ENCODE measurements around the gene CHRNA9.

Gene CHRNA9

DNA sequence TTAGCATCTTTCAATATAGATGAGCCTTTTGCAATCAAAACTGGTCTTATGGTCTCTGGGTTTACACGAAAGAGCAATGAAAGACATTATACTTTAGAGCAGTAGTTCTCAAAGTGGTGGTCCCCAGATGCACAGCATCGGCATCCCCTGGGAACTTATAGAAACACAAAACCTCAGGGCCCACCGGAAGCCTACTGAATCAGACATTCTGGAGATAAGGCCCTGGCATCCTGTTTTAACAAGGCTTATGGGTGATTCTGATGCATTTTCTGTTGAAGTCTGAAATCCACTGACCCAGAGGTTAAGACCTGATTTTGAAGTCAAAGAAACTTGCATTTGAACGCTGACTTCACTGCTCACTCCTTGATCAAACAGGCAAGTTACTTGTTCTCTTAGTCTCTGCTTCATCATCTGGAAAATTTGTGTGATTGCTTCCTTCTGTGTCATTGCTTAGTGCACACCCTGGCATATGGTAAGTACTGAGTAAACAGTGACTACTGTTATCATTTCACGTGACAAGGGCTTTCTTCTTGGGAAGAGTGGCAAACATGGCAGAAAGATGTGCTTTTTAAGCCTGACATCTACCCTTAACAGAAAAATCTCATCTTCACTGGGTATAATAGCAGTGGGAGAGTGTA, 14.5 kb downstream of the CHRNA9 start:
- no peak for DNase-seq (ENCODE audit: low spot score in 2 of 2)
- no peak overlapping the region for H3K27ac Mint-ChIP-seq

DNA sequence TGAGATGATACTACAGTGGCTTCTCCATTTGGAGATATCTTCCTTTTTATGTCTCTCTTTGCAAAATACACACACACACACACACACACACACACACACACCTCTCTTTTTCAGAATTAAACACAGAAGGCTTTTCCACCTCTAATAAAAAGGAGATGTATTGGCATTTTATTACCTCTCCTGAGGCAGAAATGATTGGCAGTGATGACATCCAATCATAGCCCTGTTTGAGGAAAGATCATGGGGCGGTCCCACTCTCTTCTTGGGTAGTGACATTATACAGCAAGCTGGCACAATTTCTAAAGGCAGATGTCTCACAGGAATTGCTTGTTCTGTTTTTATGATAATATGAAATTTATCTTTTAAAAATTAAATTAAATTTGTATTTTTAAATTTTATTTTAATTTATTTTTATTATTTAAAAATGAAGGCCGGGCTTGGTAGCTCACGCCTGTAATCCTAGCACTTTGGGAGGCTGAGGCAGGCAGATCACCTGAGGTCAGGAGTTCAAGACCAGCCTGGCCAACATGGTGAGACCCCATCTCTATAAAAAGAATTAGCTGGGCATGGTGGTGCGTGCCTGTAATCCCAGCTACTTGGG, 15.6 kb downstream of the CHRNA9 start:
- DNase-seq (ENCODE audit: low spot score in 2 of 2) = no peak
- Mint-ChIP-seq H3K27ac (no peak overlapping the region), H3K36me3 (no peaks in the 10 kb centered on the region), H3K9me3 (no peaks in the 10 kb centered on the region), H3K4me3 (no peak overlapping the region), H3K4me1 (no peaks in the 10 kb centered on the region)
- ATAC-seq = no peak

More for the DNA sequence above, 14.5 kb downstream of the CHRNA9 start:
- no peaks in the 10 kb centered on the region for H3K9me3 Mint-ChIP-seq
- H3K36me3 Mint-ChIP-seq = no peaks in the 10 kb centered on the region
- no peak for ATAC-seq
- no peaks in the 10 kb centered on the region for H3K4me1 Mint-ChIP-seq
- no peak overlapping the region for H3K4me3 Mint-ChIP-seq

DNA sequence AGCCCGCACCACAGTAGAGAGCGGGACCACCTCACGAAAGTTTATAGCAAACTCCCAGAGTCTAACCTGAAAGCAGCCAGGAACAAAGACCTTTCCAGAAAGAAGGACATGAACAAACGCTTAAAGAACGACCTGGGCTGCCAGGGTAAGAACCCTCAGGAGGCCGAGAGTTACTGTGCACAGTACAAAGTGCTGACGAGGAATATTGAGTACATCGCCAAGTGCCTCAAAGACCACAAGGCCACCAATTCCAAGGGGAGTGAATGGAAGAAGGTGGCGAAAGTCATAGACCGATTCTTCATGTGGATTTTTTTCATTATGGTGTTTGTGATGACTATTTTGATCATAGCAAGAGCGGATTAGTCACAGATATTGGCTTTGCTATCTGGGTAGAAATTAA, 19.0 kb downstream of the CHRNA9 start:
- no peaks in the 10 kb centered on the region for H3K4me1 Mint-ChIP-seq
- H3K4me3 Mint-ChIP-seq = no peak overlapping the region
- no peaks in the 10 kb centered on the region for H3K36me3 Mint-ChIP-seq
- ATAC-seq (no peak), DNase-seq (ENCODE audit: low spot score in 2 of 2) (no peak)
- H3K9me3 Mint-ChIP-seq = no peaks in the 10 kb centered on the region
- no peak overlapping the region for H3K27ac Mint-ChIP-seq

DNA sequence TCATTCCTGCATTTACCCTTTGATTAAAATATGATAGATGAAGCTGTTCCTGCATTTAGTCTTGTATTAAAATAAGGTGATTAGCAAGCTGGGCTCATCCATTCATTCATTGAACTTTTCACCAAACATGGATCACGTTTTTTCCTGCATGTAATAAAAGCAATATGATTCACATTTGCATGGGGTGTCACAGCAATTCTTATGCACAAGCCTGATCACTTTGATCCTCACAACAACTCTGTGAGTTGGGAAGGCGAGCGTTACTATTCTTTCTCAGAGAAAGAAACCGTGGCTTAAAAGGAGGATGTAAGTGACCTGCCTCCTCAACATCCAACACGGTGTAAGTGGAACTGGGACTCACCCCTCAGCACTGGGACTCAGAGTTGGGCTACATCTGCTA, 20.0 kb downstream of the CHRNA9 start:
- no peak overlapping the region for H3K27ac Mint-ChIP-seq
- H3K36me3 Mint-ChIP-seq = no peaks in the 10 kb centered on the region
- no peaks in the 10 kb centered on the region for H3K9me3 Mint-ChIP-seq
- no peaks in the 10 kb centered on the region for H3K4me1 Mint-ChIP-seq
- ATAC-seq (no peak), DNase-seq (ENCODE audit: low spot score in 2 of 2) (no peak)
- no peak overlapping the region for H3K4me3 Mint-ChIP-seq

DNA sequence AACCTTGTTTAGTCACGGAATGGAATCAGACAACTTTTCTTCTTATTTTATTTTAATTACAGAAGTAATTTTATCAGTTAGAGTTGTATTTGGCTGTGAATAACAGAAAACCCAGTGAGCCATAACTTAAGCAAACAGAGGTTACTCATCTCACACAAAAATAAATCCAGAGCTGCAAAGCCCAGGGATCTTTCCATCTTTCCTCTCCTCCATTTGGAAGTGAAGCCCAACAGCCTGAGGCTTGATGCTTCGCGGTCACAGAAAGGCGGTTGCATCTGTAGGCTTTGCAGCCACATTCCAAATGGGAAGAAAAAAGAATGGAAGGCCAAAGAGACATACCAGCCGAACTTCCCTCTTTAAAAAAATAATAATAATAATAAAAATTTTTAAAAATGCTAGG, 22.6 kb downstream of the CHRNA9 start:
- no peak for DNase-seq (ENCODE audit: low spot score in 2 of 2)
- Mint-ChIP-seq H3K9me3 (no peaks in the 10 kb centered on the region), H3K27ac (no peak overlapping the region), H3K4me3 (no peak overlapping the region), H3K36me3 (no peaks in the 10 kb centered on the region), H3K4me1 (no peaks in the 10 kb centered on the region)
- ATAC-seq = no peak

DNA sequence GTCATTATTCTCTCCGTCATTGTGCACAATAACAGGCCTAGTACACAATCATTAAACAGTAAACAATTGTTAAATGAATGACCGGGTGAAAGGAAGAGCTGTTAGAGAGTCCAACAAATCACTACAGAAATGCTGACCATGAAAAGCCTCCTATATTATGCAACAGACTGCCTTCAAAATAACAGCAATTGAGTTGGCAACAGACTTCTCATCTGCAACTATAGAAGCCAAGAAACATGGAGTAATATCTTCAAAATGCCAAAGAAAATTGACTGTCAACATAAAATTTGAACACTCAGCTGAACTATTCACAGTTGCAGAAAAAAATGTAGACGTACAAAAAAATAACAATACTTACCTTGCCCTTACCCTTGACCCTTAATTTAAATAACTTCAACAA, 26.2 kb downstream of the CHRNA9 start:
- Mint-ChIP-seq H3K27ac (no peak overlapping the region), H3K36me3 (no peaks in the 10 kb centered on the region), H3K4me1 (no peaks in the 10 kb centered on the region), H3K9me3 (no peaks in the 10 kb centered on the region), H3K4me3 (no peak overlapping the region)
- no peak for ATAC-seq
- no peak for DNase-seq (ENCODE audit: low spot score in 2 of 2)

DNA sequence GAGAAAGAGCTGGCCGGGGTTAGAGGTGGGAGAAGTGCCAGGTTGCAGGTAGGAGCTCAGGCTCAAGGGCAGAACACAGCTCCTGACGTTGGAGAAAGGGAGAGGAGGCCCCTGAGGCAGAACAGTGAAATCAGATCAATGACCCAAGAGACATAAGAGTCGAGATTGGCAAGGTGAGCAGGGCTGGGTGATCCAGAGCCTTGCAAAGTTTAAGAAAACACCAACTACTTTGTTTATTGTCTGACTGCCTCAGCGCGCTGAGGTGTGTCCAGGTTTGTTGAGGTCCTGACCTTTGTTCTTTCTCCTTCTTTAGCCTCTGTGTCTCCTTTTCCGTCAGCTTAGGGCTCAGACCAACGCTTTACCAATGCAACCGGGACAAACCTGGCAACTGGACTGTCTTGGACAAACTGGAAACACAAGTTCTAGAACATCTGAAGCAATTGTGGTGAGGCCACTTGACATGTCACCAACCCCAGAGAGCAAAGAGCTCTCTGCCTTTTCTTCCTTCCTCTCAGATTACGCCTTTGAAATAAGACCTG, 28.3 kb downstream of the CHRNA9 start:
- Mint-ChIP-seq H3K4me3 (no peak overlapping the region), H3K27ac (no peak overlapping the region), H3K36me3 (no peaks in the 10 kb centered on the region), H3K4me1 (no peaks in the 10 kb centered on the region), H3K9me3 (no peaks in the 10 kb centered on the region)
- DNase-seq (ENCODE audit: low spot score in 2 of 2) (no peak), ATAC-seq (no peak)

DNA sequence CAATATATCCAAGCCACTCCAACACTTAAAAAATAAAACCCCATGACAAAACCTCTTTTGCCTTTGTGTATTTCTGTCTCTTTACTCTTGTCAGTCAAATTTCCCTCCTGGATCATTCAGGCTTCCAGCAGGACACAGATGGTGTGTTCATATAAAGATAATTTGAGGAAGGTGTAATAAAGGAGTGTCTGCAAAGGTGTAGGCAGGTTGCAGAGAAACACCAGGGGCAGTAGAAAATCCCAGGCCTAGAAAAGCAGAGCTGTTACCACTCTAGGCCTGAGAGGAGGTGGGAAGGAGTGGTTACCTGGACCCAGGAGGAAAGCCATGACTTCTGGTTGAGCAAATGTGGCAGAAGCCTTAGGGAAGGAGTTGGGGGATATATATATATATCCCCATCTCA, 28.8 kb downstream of the CHRNA9 start:
- no peak for ATAC-seq
- Mint-ChIP-seq H3K9me3 (no peaks in the 10 kb centered on the region), H3K27ac (no peak overlapping the region), H3K4me3 (no peak overlapping the region), H3K4me1 (no peaks in the 10 kb centered on the region), H3K36me3 (no peaks in the 10 kb centered on the region)
- DNase-seq (ENCODE audit: low spot score in 2 of 2) = no peak

DNA sequence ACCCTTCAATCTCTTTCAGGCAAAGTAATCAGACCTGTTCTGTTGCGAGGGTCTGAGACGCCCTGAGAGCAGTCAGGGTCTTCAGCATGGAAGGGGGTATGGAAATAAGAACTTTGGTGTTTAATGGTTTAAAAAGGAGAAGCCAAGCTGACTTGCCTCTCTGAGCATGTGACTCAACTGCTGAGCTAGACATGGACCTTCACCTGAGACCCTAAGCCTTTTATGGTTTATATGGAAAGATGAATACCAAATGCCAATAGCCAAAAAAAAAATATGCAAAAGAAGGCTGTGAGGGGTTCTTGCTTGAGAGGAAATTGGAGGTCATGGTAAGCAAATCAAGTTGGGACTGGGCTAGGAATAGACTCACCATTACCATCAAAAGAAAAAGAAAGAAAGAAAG, 30.6 kb downstream of the CHRNA9 start:
- ATAC-seq (no peak), DNase-seq (ENCODE audit: low spot score in 2 of 2) (no peak)
- Mint-ChIP-seq H3K9me3 (no peaks in the 10 kb centered on the region), H3K4me1 (no peaks in the 10 kb centered on the region), H3K4me3 (no peak overlapping the region), H3K36me3 (no peaks in the 10 kb centered on the region), H3K27ac (no peak overlapping the region)

DNA sequence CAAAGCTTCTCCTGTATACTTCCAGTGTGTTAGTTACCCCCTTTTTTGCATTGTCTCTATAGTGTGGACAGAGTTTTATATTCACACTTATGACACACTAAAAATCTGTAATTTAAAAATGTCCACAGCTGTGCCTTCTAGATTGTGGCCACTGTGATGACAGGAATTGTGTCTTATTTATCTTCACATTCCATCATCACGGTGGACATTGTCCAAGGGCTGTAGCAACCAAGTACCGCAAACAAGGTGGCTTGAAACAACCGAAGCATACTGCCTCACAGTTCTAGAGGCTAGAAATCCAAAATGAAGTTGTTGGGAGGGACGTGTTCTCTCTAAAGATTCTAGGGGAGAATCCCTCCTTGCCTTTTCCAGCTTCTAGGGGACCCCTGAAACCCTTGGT, 32.3 kb downstream of the CHRNA9 start:
- H3K27ac Mint-ChIP-seq = no peak overlapping the region
- no peak for DNase-seq (ENCODE audit: low spot score in 2 of 2)
- no peaks in the 10 kb centered on the region for H3K4me1 Mint-ChIP-seq
- H3K9me3 Mint-ChIP-seq = no peaks in the 10 kb centered on the region
- H3K36me3 Mint-ChIP-seq = no peaks in the 10 kb centered on the region
- ATAC-seq = no peak
- H3K4me3 Mint-ChIP-seq = no peak overlapping the region

DNA sequence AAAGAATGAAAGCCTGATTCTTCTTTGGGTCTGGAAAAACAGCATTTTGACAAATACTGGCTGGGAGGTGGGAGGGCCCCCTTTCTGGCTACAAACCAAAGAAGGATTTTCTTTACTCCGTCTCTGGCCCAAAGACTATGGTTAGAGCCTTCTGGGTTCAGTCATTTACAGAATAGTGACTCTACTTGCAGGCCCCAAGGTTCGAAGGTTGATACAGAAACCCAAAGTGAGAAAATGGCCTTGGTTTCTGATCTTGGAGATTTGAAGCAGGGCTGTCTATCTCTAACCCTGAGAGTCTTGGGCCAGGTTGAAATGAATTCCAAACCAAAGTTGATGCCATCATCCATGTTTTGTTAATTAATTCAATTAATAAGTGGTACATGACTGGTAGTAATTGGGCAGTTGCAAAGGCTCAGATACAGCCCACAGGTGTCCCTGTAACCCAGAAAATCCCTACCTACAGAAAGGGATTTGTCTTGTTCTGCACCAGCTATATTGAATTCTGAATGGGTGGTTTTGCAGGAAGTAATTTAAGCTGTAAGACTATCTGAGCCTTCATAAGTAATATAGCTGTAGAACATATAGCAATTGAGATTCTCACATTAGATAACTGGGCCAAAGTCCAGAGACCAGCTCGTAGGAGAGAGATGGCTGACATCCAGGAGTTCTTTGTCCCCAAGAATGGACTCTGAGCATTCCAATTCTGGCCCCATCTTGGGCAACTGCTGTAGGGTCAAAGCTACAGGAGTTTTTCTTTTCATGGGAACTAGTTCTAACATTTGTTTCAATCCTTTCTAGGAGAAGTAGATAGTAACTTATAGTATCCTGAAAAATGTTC, 34.5 kb downstream of the CHRNA9 start:
- no peaks in the 10 kb centered on the region for H3K36me3 Mint-ChIP-seq
- DNase-seq (ENCODE audit: low spot score in 2 of 2) (no peak), ATAC-seq (no peak)
- no peak overlapping the region for H3K4me3 Mint-ChIP-seq
- no peaks in the 10 kb centered on the region for H3K9me3 Mint-ChIP-seq
- H3K4me1 Mint-ChIP-seq = no peaks in the 10 kb centered on the region
- H3K27ac Mint-ChIP-seq = no peak overlapping the region

DNA sequence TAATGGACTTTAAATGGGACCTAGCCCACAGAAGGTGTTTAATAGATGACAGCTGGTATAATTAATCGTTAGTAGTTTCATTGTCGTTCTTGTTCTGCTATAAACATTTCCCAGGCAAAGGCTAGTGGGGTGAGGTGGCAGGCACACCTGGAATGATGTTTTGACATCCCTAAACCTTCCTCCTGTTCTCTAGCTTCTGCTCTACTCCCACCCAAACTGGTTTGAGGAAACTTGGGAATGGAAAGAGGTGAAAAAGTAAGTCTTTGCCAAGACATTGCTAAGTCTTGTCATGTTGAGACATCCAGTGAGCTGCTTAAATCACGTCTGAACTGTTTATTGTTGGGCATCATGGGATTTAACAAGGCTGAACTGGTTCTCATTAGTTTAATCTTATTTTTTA, 37.5 kb downstream of the CHRNA9 start:
- H3K36me3 Mint-ChIP-seq = no peaks in the 10 kb centered on the region
- DNase-seq (ENCODE audit: low spot score in 2 of 2) (no peak), ATAC-seq (no peak)
- H3K4me3 Mint-ChIP-seq = no peak overlapping the region
- no peak overlapping the region for H3K27ac Mint-ChIP-seq
- no peaks in the 10 kb centered on the region for H3K9me3 Mint-ChIP-seq
- H3K4me1 Mint-ChIP-seq = no peaks in the 10 kb centered on the region

DNA sequence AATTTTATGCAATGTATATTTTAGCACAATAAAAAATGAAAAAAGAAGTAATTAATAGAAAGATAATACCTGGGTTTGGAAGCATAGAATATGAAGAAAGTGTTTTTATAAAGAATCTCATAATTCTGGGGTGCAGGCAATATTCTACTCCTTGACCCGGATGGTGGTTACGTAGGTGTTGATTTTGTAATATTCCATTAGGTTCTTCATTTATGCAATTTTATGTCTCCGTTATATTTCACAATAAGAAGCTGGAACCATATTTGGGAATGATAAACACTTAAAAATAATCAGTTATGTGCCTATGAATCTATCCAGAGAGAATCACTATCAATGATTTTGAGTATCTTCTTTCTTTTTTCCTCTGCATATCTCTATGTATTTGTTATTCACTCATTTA, 38.5 kb downstream of the CHRNA9 start:
- Mint-ChIP-seq H3K4me3 (no peak overlapping the region), H3K4me1 (no peaks in the 10 kb centered on the region), H3K27ac (no peak overlapping the region), H3K9me3 (no peaks in the 10 kb centered on the region), H3K36me3 (no peaks in the 10 kb centered on the region)
- DNase-seq (ENCODE audit: low spot score in 2 of 2) (no peak), ATAC-seq (no peak)

DNA sequence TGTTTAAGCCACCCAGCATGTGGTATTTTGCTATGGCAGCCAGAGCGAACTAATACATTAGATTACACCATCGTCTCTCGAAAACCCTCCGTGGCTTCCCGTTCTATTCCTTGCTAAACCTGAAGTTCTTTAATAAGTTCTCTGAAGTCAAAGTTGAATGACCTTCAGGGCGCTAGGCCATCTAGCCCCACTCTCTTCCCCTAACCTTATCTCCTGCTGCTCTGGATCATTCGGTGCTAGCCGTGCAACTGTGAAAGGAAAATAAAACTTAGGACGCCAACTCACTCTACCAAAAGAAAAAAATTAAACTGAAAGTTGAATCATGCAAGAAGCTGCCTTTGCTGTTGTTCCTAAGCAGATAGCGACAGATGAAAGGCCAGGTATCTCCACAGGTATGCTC, 40.0 kb downstream of the CHRNA9 start:
- ATAC-seq (no peak), DNase-seq (ENCODE audit: low spot score in 2 of 2) (no peak)
- no peaks in the 10 kb centered on the region for H3K4me1 Mint-ChIP-seq
- H3K36me3 Mint-ChIP-seq = no peaks in the 10 kb centered on the region
- H3K9me3 Mint-ChIP-seq = no peaks in the 10 kb centered on the region
- H3K4me3 Mint-ChIP-seq = no peak overlapping the region
- no peak overlapping the region for H3K27ac Mint-ChIP-seq

DNA sequence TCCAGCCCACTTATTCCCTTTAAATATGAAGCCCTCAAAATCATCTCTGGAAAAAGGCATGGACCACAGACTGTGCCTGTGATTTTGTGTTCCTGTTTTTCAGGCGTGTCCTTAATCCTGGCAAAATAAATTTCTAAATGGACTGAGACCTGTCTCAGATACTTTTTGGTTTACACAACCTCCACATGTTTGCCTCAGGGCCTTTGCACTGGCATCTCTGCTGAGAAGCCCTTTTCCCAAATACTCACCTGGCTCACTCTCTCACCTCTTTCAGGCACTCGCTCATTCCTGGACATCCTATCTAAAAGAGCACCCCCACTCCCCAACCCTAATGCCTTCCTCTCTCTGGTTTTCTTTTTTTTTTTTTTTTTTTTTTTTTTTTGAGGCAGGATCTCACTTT, 40.5 kb downstream of the CHRNA9 start:
- Mint-ChIP-seq H3K4me3 (no peak overlapping the region), H3K27ac (no peak overlapping the region), H3K36me3 (no peaks in the 10 kb centered on the region), H3K9me3 (no peaks in the 10 kb centered on the region), H3K4me1 (no peaks in the 10 kb centered on the region)
- DNase-seq (ENCODE audit: low spot score in 2 of 2) (no peak), ATAC-seq (no peak)

Data from stimulated activated effector memory CD8-positive, alpha-beta T cell treated with anti-CD3 and anti-CD28 coated beads, Interleukin-12 subunit alpha, Interleukin-12 subunit beta, amount 100 ng/mL, for 72 hours (primary cell).